Hepatic stellate cell (primary cell): ENCODE measurements around the gene FERMT1.
"Not testable (repeated sequence)": the region's sequence is repeated elsewhere in the genome, so short reads cannot be mapped to it uniquely, and the experiment has no call there.

Experiments used
- DNase-seq: peaks from one replicate; pipeline ENCODE4 v3.0.0; 2011; ENCODE audit warnings: low spot score

Gene FERMT1

GRCh38 chr20:6116758-6117157 is 6.1 kb downstream of the FERMT1 start:
- DNase-seq = no peak

- no peak for DNase-seq
Measured at GRCh38 chr20:6115221-6115895, 7.5 kb downstream of the FERMT1 start.

- DNase-seq = no peak
Measured at GRCh38 chr20:6114696-6115095, 8.1 kb downstream of the FERMT1 start.

- DNase-seq = no peak
Measured at GRCh38 chr20:6113951-6114350, 8.9 kb downstream of the FERMT1 start.

- not testable (repeated sequence) for DNase-seq
Measured at GRCh38 chr20:6112965-6113364, 9.9 kb downstream of the FERMT1 start.

GRCh38 chr20:6108330-6108729 is 14.5 kb downstream of the FERMT1 start:
- no peak for DNase-seq

- DNase-seq = peak; percentile 4
Measured at GRCh38 chr20:6104493-6105188, 18.2 kb downstream of the FERMT1 start.

GRCh38 chr20:6103301-6103700 is 19.5 kb downstream of the FERMT1 start:
- no peak for DNase-seq

- DNase-seq = no peak
Measured at GRCh38 chr20:6101346-6101745, 21.5 kb downstream of the FERMT1 start.

GRCh38 chr20:6100246-6100645 is 22.6 kb downstream of the FERMT1 start:
- no peak for DNase-seq

GRCh38 chr20:6099819-6100218 is 23.0 kb downstream of the FERMT1 start:
- no peak for DNase-seq

GRCh38 chr20:6095409-6095808 is 27.4 kb downstream of the FERMT1 start:
- no peak for DNase-seq

- DNase-seq = no peak
Measured at GRCh38 chr20:6094565-6094964, 28.3 kb downstream of the FERMT1 start.

- DNase-seq = no peak
Measured at GRCh38 chr20:6094063-6094462, 28.8 kb downstream of the FERMT1 start.

- DNase-seq = no peak
Measured at GRCh38 chr20:6091661-6092060, 31.2 kb downstream of the FERMT1 start.

GRCh38 chr20:6086868-6087267 is 36.0 kb downstream of the FERMT1 start:
- no peak for DNase-seq

GRCh38 chr20:6083926-6084325 is 38.9 kb downstream of the FERMT1 start:
- no peak for DNase-seq

- DNase-seq = no peak
Measured at GRCh38 chr20:6081236-6081635, 41.6 kb downstream of the FERMT1 start.

GRCh38 chr20:6079016-6079415 is 43.8 kb downstream of the FERMT1 start:
- DNase-seq = no peak

GRCh38 chr20:6075428-6076219 is 47.2 kb downstream of the FERMT1 start:
- DNase-seq = no peak

GRCh38 chr20:6074784-6075183 is 48.0 kb downstream of the FERMT1 start:
- no peak for DNase-seq

- no peak for DNase-seq
Measured at GRCh38 chr20:6074145-6074561, 48.7 kb downstream of the FERMT1 start.
